OCI-M1 (cell line): ENCODE results near the gene IGF1.

Experiments
- DNase-seq: peaks from one replicate; lab custom pipeline; 2025; lab: John Stamatoyannopoulos, UW

The IGF1 gene

GRCh38 chr12:102496591-102496990 is 16.2 kb upstream of the IGF1 start:
- DNase-seq, result no peak

- no peak for DNase-seq
These were observed 6.9 kb upstream of the IGF1 start for GRCh38 chr12:102487226-102487625.

DNA sequence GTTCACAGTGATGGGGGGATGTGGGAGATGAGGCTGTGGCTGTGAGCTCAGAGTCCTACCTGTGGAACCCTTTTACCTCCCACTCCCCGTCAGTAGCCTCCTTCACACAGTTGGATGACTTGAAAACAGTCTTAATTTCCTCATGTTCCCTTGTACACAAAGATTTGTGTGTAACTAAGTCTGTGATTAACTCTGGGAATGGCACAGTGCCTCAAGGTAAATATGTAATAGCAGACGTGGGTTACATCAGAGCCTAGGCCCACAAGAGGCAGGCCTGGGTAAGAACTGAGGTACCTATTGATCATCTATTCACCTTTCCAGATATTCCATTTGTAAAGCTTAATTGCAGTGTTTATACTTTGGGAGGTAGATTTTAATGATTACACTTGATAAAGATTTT is 5.8 kb upstream of the IGF1 start:
- no peak for DNase-seq

DNA sequence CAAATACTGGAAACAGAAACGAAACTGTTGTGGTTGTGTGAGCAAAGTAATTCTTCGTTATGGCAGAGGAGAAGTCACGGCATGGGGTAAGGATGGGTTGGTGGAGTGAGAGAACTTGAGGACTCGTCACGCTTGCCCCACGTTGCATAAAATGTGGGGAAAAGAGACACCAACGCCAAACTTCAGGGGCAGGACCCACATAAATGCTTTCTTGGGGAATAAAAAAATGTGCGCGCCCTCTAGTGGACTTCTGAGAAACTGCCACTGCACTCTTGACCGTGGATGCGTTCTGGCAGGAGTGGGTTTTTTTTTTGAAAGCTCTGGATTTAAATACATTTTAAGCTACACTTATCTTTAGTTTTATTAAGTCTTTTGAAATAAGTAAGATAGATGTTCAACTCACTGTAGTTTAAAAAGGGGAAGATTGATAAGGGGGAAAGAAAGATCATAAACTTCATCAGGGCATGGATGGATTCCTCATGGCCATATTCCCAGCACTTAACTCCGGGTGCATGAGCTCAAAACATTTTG is 4.1 kb upstream of the IGF1 start:
- peak; percentile 83 for DNase-seq

DNA sequence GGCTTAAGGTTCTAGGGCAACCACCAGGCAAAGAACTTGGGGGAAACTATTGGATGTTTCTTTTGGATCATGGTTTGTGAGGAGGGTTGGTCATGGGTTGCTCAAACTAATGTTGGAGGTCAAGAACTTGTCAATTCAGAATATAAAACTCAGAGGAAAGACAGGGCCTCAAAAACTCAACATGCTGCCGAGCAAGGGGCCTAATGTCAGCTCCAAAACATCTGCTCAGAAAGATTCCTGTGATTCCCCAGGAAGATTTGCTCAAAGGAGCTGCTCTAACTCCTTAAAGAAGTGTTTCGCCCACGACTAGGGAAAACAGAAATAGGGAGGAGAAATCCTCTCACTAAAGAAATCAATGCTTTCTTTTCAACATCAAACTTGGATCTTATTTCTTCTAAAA is 3.7 kb upstream of the IGF1 start:
- DNase-seq, result no peak

DNA sequence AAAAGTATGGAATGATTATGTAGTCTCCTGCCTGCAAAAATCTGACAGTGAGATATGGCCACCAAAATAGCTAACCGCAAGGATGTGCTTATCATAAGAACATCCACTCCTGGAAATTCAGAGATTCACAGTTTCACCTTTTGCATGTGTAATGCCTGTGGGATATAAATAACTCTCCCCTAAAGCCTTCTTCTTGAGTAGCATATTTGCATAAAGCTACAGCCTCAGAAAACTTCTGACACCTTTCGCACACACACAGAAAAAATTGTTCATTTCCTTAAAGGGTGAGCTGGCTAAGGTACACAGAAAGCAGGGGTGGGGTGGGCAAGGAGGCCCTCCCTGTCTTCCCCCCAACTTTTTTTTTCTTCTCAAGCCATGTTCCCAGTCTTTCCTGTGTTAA is 3.1 kb upstream of the IGF1 start:
- no peak for DNase-seq

DNA sequence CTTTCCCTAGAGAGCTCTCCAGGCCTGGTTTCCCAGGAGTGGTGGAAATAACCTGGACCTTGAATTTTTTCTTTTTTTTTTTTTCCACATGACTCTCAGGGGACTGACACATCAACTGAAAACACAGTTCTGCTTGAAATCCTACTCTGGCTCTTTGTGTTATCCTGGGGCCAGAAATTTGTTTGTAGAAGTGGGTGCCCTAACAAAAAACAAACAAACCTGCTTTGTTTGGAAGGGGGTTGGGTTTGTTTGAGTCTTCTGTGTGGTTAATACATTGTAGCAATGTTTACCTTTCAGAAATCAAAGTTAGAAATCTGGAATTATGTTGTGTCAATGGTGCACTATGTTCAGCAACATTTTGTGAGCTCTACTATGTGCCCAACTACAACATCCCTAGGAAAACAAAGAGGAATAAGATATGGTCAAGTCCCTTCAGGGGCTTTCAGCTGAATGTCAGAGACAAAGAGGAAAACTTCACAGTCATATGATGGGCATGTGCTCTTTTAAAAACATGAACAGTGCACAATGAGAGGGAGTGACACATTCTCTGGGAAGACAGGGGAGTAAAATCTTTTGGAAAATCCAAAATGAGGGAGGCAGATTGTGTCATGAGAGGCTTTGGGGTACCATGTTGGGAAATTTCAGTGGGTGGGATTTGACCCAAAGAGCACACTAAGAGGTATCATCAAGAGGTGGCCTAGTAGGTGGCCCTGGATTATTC is 1.5 kb upstream of the IGF1 start:
- no peak for DNase-seq

GRCh38 chr12:102479939-102480338 is 424 bp downstream of the IGF1 start:
- peak; percentile 53 for DNase-seq

GRCh38 chr12:102479099-102479885 is 1.1 kb downstream of the IGF1 start:
- DNase-seq, result peak; percentile 71

- peak; percentile 71 for DNase-seq
These were observed 1.8 kb downstream of the IGF1 start for GRCh38 chr12:102478405-102479098.

DNA sequence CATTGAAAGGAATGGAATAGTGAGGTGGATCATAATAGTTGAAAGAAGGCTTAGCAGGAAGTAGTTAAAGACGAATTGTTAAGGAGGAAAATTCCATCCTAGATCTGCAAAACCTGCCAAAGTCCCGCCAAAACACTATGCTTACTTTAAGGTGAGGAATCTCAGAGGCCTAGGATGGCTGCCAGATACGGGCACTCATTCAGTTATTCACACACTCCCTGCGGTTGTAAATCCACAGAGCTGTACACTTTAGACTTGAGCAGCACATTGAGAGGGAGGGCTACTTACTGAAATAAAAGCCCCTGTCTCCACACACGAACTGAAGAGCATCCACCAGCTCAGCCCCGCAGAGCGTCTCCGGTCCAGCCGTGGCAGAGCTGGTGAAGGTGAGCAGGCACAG is 5.0 kb downstream of the IGF1 start:
- DNase-seq, result no peak

- peak; percentile 63 for DNase-seq
These were observed 5.8 kb downstream of the IGF1 start for GRCh38 chr12:102474438-102475064.

DNA sequence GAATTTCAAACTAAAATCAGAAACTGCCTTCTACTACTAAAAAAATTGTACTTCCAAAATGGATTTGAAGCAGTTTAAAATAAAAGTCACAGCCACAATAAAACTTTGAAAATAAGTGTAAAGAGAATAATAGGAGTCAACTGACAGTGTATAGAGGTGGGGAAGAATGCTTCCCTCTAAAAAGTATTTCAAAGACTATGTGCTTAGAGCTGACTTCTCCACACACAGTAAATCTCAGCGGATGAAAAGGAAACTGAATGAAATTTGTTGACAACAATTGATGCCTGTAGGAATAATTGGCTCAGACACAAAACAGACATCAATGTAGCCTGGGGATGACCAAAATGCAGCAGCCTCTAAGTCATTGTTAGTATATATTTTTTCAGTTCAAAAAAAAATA is 7.9 kb downstream of the IGF1 start:
- DNase-seq, result no peak

- DNase-seq, result no peak
These were observed 8.8 kb downstream of the IGF1 start for GRCh38 chr12:102471556-102471955.

GRCh38 chr12:102470945-102471344 is 9.4 kb downstream of the IGF1 start:
- DNase-seq, result no peak

DNA sequence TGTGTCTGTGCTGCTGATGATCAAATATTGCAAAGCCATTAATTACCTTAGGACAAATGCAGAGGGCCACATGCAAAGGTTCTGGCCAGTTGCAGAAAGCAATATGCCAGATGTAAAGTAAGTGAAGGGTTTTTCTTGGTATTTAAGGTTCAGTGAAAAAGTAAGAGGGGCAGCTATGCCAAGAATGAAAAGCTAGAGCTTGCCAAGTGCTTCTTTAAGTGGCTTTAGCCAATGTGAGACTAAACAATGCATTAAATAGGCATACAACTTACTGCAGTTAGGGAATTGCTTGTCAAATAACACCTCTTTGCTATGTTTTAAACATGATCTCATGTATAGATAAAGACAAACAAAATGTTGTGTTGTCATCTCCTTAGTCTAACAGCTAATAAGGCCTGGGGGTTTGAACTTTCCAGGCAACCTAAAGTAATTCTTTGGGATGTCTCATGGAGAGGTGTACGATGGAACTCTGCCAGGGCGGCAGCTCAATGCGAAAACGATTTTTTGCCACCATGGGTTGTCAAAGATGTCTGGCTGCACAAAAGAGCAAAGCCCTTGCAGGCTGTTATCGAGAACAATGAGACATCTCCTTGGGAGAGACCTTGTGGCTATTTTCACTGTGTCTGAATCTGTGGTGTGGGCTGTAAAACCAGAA is 12.0 kb downstream of the IGF1 start:
- no peak for DNase-seq

- DNase-seq, result peak; percentile 16
These were observed 14.4 kb downstream of the IGF1 start for GRCh38 chr12:102465762-102466560.

- no peak for DNase-seq
These were observed 16.6 kb downstream of the IGF1 start for GRCh38 chr12:102463659-102464249.

DNA sequence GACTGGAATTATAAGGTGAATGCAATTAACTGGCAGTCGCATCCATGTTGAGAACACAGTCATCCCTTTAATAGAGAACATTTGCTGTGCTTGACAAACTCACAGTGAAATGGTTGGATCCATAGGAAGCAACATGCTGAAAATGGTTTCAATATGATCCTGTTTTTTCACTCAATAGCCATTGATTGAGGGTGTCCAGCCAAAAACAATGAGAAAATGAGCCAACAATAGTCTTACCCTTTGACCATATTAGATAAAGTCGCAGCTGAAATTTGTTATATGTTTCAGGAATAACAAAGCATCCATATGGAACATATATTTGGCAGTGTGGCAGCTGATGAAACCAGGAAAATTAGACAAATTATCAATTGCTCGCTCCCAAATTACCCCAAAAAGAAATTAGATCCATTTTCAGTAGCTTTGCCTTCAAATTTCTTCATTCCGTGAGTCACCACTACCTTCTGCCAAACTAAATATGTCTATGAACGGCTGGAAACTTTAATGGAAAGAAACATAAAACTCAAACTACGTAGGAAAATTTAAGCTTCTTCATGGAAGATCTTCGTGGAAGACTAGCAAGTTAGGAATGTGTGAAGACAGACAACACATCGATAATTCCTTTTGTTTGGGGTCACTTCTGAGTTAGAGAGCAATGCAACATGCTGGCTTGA is 17.4 kb downstream of the IGF1 start:
- DNase-seq, result no peak

DNA sequence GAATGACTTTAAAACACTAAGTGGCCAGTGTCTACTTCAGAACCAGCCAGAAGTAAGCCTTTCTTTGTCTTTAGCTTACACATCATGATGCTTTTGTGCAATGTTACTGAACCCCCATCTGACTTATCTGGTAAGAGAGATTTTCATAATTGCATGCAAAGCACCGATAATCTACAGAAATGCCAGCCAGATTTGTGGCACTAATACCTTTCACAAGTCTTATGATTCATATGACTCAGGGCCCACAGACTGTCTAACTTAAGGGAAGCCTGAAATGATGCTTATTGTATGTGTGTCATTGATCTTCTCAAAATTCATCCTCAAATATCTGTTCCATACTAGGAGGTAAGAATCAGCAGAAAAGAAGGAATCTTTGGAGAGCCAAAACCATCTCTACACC is 18.0 kb downstream of the IGF1 start:
- DNase-seq, result no peak
